H9 (cell line): ENCODE data around the gene CDC25C. TPM values are rescaled to one million over a fixed set of nuclear protein-coding genes. Genes with fewer than 3 reads are reported as not detected.

ENCODE experiments used
- DNase-seq: peaks from one replicate; pipeline ENCODE4 v3.0.0-alpha.2; 2017
- H2AFZ ChIP-seq: one replicate; pipeline ENCODE4 v1.6.1; 2013; ENCODE audit warnings: mild to moderate bottlenecking, low read length, control low read depth, moderate library complexity
- H2AK5ac ChIP-seq: 2 replicates; pipeline ENCODE4 v1.6.1; 2013; ENCODE audit warnings: low read length, control low read depth, mixed read lengths; ENCODE audit not compliant: insufficient read length
- H2BK120ac ChIP-seq: one replicate; pipeline ENCODE4 v1.6.1; 2013; ENCODE audit warnings: low read depth, mild to moderate bottlenecking, low read length, control low read depth, inconsistent platforms; ENCODE audit not compliant: poor library complexity, severe bottlenecking
- H2BK12ac ChIP-seq: 2 replicates; pipeline ENCODE4 v1.6.1; 2013; ENCODE audit warnings: low read length, control low read depth, mixed read lengths, low read depth; ENCODE audit not compliant: insufficient read length
- H2BK15ac ChIP-seq: 2 replicates; pipeline ENCODE4 v1.6.1; 2013; ENCODE audit warnings: low read depth, low read length, control low read depth
- H2BK20ac ChIP-seq: one replicate; pipeline ENCODE4 v1.6.1; 2013; ENCODE audit warnings: low read depth, mild to moderate bottlenecking, low read length, control low read depth, inconsistent platforms; ENCODE audit not compliant: poor library complexity, severe bottlenecking
- H2BK5ac ChIP-seq: 2 replicates; pipeline ENCODE4 v1.6.1; 2013; ENCODE audit warnings: low read length, control low read depth, mixed read lengths; ENCODE audit not compliant: insufficient read length
- H3K14ac ChIP-seq: 2 replicates; pipeline ENCODE4 v1.6.1; 2013; ENCODE audit warnings: low read length, control low read depth; ENCODE audit not compliant: insufficient read depth
- H3K18ac ChIP-seq: 2 replicates; pipeline ENCODE4 v1.6.1; 2013; ENCODE audit warnings: low read depth, mild to moderate bottlenecking, mixed read lengths, low read length, control low read depth; ENCODE audit not compliant: insufficient read length
- H3K23ac ChIP-seq: 2 replicates; pipeline ENCODE4 v1.6.1; 2013; ENCODE audit warnings: low read length, control low read depth, mixed read lengths, low read depth; ENCODE audit not compliant: insufficient read length
- H3K23me2 ChIP-seq: 2 replicates; pipeline ENCODE4 v1.6.1; 2013; ENCODE audit warnings: low read depth, mild to moderate bottlenecking, mixed read lengths, low read length, control low read depth; ENCODE audit not compliant: insufficient read length, poor library complexity, severe bottlenecking
- H3K27ac ChIP-seq: 2 replicates; pipeline ENCODE4 v1.5.1; 2013; ENCODE audit warnings: low read length, control low read depth, mixed read lengths, low read depth; ENCODE audit not compliant: insufficient read length
- H3K27me3 ChIP-seq: 2 replicates; pipeline ENCODE4 v1.6.1; 2013; ENCODE audit warnings: low read length, control low read depth, inconsistent platforms; ENCODE audit not compliant: insufficient read depth
- H3K4ac ChIP-seq: 2 replicates; pipeline ENCODE4 v1.6.1; 2013; ENCODE audit warnings: low read depth, mild to moderate bottlenecking, control low read depth, inconsistent platforms, low read length, moderate library complexity
- H3K4me1 ChIP-seq: 2 replicates; pipeline ENCODE4 v1.6.1; 2013; ENCODE audit warnings: low read length, control low read depth, inconsistent platforms; ENCODE audit not compliant: insufficient read depth
- H3K4me2 ChIP-seq: 2 replicates; pipeline ENCODE4 v1.6.1; 2013; ENCODE audit warnings: low read length, control low read depth, mixed read lengths; ENCODE audit not compliant: insufficient read length, insufficient read depth
- H3K56ac ChIP-seq: 2 replicates; pipeline ENCODE4 v1.6.1; 2013; ENCODE audit warnings: low read depth, mild to moderate bottlenecking, mixed read lengths, low read length, control low read depth; ENCODE audit not compliant: insufficient read length
- H3K79me1 ChIP-seq: 2 replicates; pipeline ENCODE4 v1.6.1; 2013; ENCODE audit warnings: low read depth, mild to moderate bottlenecking, moderate library complexity, low read length, control low read depth, inconsistent platforms; ENCODE audit not compliant: insufficient read depth, poor library complexity, severe bottlenecking
- H3K79me2 ChIP-seq: 2 replicates; pipeline ENCODE4 v1.6.1; 2013; ENCODE audit warnings: low read length, control low read depth, inconsistent platforms; ENCODE audit not compliant: insufficient read depth
- H3K9ac ChIP-seq: 2 replicates; pipeline ENCODE4 v1.6.1; 2013; ENCODE audit warnings: low read length, control low read depth, mixed read lengths; ENCODE audit not compliant: insufficient read length; ENCODE audit errors: extremely low read depth
- H3K9me3 ChIP-seq: one replicate; pipeline ENCODE4 v1.6.1; 2013; ENCODE audit warnings: low read depth, low read length, inconsistent platforms; ENCODE audit not compliant: control insufficient read depth
- H3T11ph ChIP-seq: one replicate; pipeline ENCODE4 v1.6.1; 2013; ENCODE audit warnings: mild to moderate bottlenecking, low read length, control low read depth, inconsistent platforms
- H4K20me1 ChIP-seq: one replicate; pipeline ENCODE4 v1.6.1; 2013; ENCODE audit not compliant: control insufficient read depth, insufficient read length, insufficient read depth
- H4K5ac ChIP-seq: 2 replicates; pipeline ENCODE4 v1.6.1; 2013; ENCODE audit warnings: low read depth, mild to moderate bottlenecking, mixed read lengths, low read length, control low read depth; ENCODE audit not compliant: insufficient read length
- H4K8ac ChIP-seq: replicated peaks from 2 replicates; pipeline ENCODE4 v1.6.1; 2013; ENCODE audit warnings: low read length, control low read depth, mixed read lengths, low read depth; ENCODE audit not compliant: insufficient read length
- H4K91ac ChIP-seq: 2 replicates; pipeline ENCODE4 v1.6.1; 2013; ENCODE audit warnings: low read depth, mild to moderate bottlenecking, moderate library complexity, mixed read lengths, low read length, control low read depth; ENCODE audit not compliant: insufficient read length
- H3K27ac Mint-ChIP-seq, 3 experiments: 2 replicates in 2 of 3; 3 replicates in 1 of 3; pipeline ENCODE4 v1.8.0; 2020 to 2021; ENCODE audit warnings: mixed read lengths in 3 of 3, mild to moderate bottlenecking in 1 of 3, moderate library complexity in 1 of 3
- H3K27me3 Mint-ChIP-seq: 2 replicates; pipeline ENCODE4 v1.8.0; 2021; ENCODE audit warnings: low read depth, mild to moderate bottlenecking, moderate library complexity, mixed read lengths
- H3K36me3 Mint-ChIP-seq, 3 experiments: 2 replicates in 2 of 3; 3 replicates in 1 of 3; pipeline ENCODE4 v1.8.0; 2020 to 2021; ENCODE audit warnings: low read depth in 3 of 3, mixed read lengths in 3 of 3; ENCODE audit not compliant: insufficient read depth in 1 of 3
- H3K4me1 Mint-ChIP-seq, 2 experiments: 2 replicates each; pipeline ENCODE4 v1.8.0; 2020; ENCODE audit warnings: mixed read lengths in 2 of 2
- H3K4me3 Mint-ChIP-seq, 2 experiments: 2 replicates in 1 of 2; 3 replicates in 1 of 2; pipeline ENCODE4 v1.8.0; 2020 to 2021; ENCODE audit warnings: mild to moderate bottlenecking in 2 of 2, mixed read lengths in 2 of 2, moderate library complexity in 1 of 2
- H3K9me3 Mint-ChIP-seq, 2 experiments: 2 replicates in 1 of 2; 3 replicates in 1 of 2; pipeline ENCODE4 v1.8.0; 2020; ENCODE audit warnings: mild to moderate bottlenecking in 2 of 2, mixed read lengths in 2 of 2, moderate library complexity in 1 of 2
- CTCF ChIP-seq: fragments of 200-600 bp; sonication (generic); conservative IDR thresholded peaks from 3 replicates; pipeline ENCODE4 v1.8.0; 2021; ENCODE audit warnings: antibody characterized with exemption, mild to moderate bottlenecking
- WGBS: extraction: QIAGEN DNeasy Blood & Tissue Kit; methylation state at CpG from one replicate; pipeline ENCODE4 v1.1.7; 2013; ENCODE audit warnings: missing lambda C conversion rate, low lambda C conversion rate, mixed read lengths; ENCODE audit not compliant: insufficient read length; ENCODE audit errors: extremely low coverage; 5-methylcytosine and 5-hydroxymethylcytosine counted together
- total RNA-seq: library from RNA; stranded (reverse); gene quantifications from 2 replicates; pipeline ENCODE4 v1.2.1, GENCODE V29; 2021

CDC25C gene
- total RNA-seq, 1 experiment from 2014 or later, result 22.8 TPM

- H3K23me2 ChIP-seq, result no peaks in the 10 kb centered on the region
- H3K14ac ChIP-seq, result no peak overlapping the region
- DNase-seq, result no peak
- peaks cover 7% of the 10 kb centered on the region; the same call in 1 of the 2 replicates for H3K79me2 ChIP-seq
- no peak overlapping the region for H3K4me2 ChIP-seq
- no CpG with 5 or more reads among the region's 2 CpGs for WGBS
- H3K18ac ChIP-seq, result no peak overlapping the region
- Mint-ChIP-seq H3K27me3 (no peaks in the 10 kb centered on the region), H3K9me3 (no peaks in the 10 kb centered on the region), H3K27ac (peak overlapping the region in 1 of 3 experiments; percentile 9; a peak in 2 of 7 replicates), H3K36me3 (peaks cover 8 to 18% (median 16%) of the 10 kb centered on the region in 3 experiments; a peak in 6 of 7 replicates), H3K4me3 (no peak overlapping the region), H3K4me1 (no peaks in the 10 kb centered on the region; a peak in 1 of 4 replicates)
- H2BK15ac ChIP-seq, result no peak overlapping the region
- H4K20me1 ChIP-seq, result no peaks in the 10 kb centered on the region
- peaks cover 8% of the 10 kb centered on the region for H3K79me1 ChIP-seq
- no peak overlapping the region for H2BK12ac ChIP-seq
- H4K5ac ChIP-seq, result no peak overlapping the region
- H2AFZ ChIP-seq, result no peak overlapping the region
- no peak overlapping the region for H2BK120ac ChIP-seq
- no peak for TF ChIP-seq CTCF
- no peaks in the 10 kb centered on the region for H3K27me3 ChIP-seq
- no peak overlapping the region for H4K8ac ChIP-seq
- H3K23ac ChIP-seq, result no peak overlapping the region
- H3K4ac ChIP-seq, result no peak overlapping the region
- H3K9me3 ChIP-seq, result no peaks in the 10 kb centered on the region
- no peak overlapping the region for H2BK20ac ChIP-seq
- no peak overlapping the region for H2AK5ac ChIP-seq
- no peak overlapping the region for H4K91ac ChIP-seq
- no peaks in the 10 kb centered on the region for H3K4me1 ChIP-seq
- no peak overlapping the region for H2BK5ac ChIP-seq
- no peak overlapping the region for H3K56ac ChIP-seq
- no peak overlapping the region for H3K9ac ChIP-seq
- no peak overlapping the region for H3K27ac ChIP-seq
- H3T11ph ChIP-seq, result no peak overlapping the region
Observed at GRCh38 chr5:138369706-138370105, 38.1 kb upstream of the CDC25C start.
